Activated CD4-positive, alpha-beta memory T cell treated with anti-CD3 and anti-CD28 coated beads, Interleukin-2, amount 10 ng/mL, durations not matched to agents 7 days and 5 days (primary cell): ENCODE results near the gene NXPH2. TPM values are rescaled to one million over a fixed set of nuclear protein-coding genes. Genes with fewer than 3 reads are reported as not detected.

Source experiments
- CTCF ChIA-PET: fragments of 350-600 bp; sonication (Branson Sonifier 250); formaldehyde crosslinking; loops from one replicate; lab custom pipeline; 2021; ENCODE audit warnings: antibody characterized with exemption, inconsistent platforms; lab: Charles Lee
- POLR2A ChIA-PET: fragments of 350-600 bp; sonication (Branson Sonifier 250); formaldehyde crosslinking; loops from one replicate; lab custom pipeline; 2021; ENCODE audit warnings: antibody characterized with exemption; lab: Charles Lee
- DNase-seq: peaks from one replicate; pipeline ENCODE4 v3.0.0-alpha.2; 2020
- H3K27ac Mint-ChIP-seq: one replicate; pipeline ENCODE4 v1.8.0; 2021; ENCODE audit warnings: mild to moderate bottlenecking, mixed read lengths
- H3K27me3 Mint-ChIP-seq: one replicate; pipeline ENCODE4 v1.8.0; 2021; ENCODE audit warnings: mixed read lengths
- H3K36me3 Mint-ChIP-seq: one replicate; pipeline ENCODE4 v1.8.0; 2021; ENCODE audit warnings: low read depth, mixed read lengths
- H3K4me1 Mint-ChIP-seq: one replicate; pipeline ENCODE4 v1.8.0; 2021; ENCODE audit warnings: mixed read lengths
- H3K4me3 Mint-ChIP-seq: one replicate; pipeline ENCODE4 v1.8.0; 2021; ENCODE audit warnings: mild to moderate bottlenecking, mixed read lengths
- H3K9me3 Mint-ChIP-seq: one replicate; pipeline ENCODE4 v1.8.0; 2021; ENCODE audit warnings: mixed read lengths
- total RNA-seq, 2 experiments: library from RNA; stranded (reverse); gene quantifications; one replicate each; pipeline ENCODE4 v1.2.3, GENCODE V29; 2021

Gene NXPH2
- total RNA-seq, 2 experiments from 2014 or later = not detected

- POLR2A ChIA-PET = no interaction called here
- H3K27ac Mint-ChIP-seq = no peak overlapping the region
- H3K27me3 Mint-ChIP-seq = no peaks in the 10 kb centered on the region
- no peak overlapping the region for H3K4me3 Mint-ChIP-seq
- H3K36me3 Mint-ChIP-seq = no peaks in the 10 kb centered on the region
- no peaks in the 10 kb centered on the region for H3K4me1 Mint-ChIP-seq
- peaks cover 2% of the 10 kb centered on the region for H3K9me3 Mint-ChIP-seq
- no peak for DNase-seq
- CTCF ChIA-PET = no interaction called here
Measured at GRCh38 chr2:138713504-138713903, 66.7 kb downstream of the NXPH2 start.

DNA sequence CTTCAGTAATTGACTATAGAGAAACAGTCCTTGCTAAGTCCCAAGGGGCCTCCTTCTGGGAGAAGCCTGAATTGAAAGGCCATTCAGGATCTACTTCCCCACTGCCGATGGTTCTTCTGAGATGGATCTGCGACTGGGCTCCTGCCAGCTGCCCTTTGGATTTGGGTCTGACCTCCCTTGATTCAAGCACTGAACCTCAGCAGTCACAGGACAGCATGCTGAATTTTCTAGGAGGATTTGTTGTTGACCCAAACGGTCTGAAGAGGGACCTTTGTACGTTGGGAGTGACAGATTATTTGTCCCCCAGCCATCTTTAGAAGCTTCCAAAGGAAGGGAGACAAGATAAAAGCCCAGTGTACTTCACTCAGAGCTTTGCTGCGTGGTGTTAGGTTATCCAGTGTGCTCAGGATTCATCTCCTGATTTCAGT, 67.1 kb downstream of the NXPH2 start:
- no peaks in the 10 kb centered on the region for H3K27me3 Mint-ChIP-seq
- H3K36me3 Mint-ChIP-seq = no peaks in the 10 kb centered on the region
- POLR2A ChIA-PET = no interaction called here
- no peak overlapping the region for H3K4me3 Mint-ChIP-seq
- CTCF ChIA-PET = no interaction called here
- H3K27ac Mint-ChIP-seq = no peak overlapping the region
- H3K9me3 Mint-ChIP-seq = peaks cover 2% of the 10 kb centered on the region
- no peak for DNase-seq
- no peaks in the 10 kb centered on the region for H3K4me1 Mint-ChIP-seq

DNA sequence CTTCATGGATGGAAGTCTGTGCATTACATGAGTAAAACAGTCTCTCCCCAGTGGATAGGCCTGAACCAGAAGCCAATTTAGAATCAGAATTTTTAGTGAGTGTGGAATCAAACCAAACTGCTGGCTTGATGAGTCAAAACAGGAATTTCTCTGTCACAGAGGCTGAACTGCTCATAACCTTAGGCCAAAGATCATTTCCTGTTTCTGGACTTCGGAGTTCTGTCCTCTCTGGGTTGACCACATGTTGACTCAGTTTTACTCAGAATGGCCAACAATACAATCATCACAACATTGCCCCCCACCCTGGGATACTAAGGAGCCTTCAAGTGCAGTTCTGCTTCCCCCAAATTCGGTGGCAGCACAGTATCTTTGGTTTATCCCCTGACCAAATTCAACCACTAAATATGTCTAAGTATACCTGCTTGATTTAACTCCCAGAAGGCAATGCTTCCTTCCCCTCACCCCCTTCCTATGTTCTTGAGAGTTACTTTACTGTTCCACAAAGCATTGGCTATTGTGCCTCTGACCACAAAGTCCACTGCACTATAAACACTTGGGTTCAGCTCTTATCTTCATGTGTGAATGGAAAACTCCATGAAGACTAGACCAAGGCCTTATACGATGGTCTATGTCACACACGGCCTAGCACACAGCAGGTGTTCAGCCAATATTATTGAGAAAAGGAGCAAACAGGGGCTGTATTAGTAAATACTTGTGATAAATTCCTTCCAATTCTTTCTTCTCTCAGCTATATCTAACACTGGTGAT, 67.8 kb downstream of the NXPH2 start:
- Mint-ChIP-seq H3K9me3 (peaks cover 2% of the 10 kb centered on the region), H3K27ac (no peak overlapping the region), H3K27me3 (peaks cover 1% of the 10 kb centered on the region), H3K4me1 (no peaks in the 10 kb centered on the region), H3K4me3 (no peak overlapping the region), H3K36me3 (no peaks in the 10 kb centered on the region)
- POLR2A ChIA-PET = no interaction called here
- CTCF ChIA-PET = no interaction called here
- DNase-seq = no peak

DNA sequence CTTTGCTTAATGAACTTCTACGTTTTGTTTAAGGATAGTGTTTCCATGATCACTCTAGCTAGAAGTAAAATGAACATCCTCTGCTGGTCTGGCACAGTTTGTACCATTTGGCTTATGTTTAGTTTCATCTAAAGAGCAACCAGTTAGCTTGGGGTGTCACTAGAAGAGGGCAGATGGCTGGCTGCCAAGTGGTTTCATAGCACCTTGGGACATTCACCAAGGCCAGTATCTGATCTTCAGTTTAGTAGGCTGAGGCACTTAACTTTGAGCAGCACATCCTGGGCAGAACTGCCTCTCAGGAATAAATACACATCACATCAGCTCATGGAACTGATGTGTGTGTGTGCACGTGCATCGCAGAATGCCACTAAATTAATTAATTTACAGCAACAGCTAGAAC, 68.4 kb downstream of the NXPH2 start:
- H3K4me1 Mint-ChIP-seq = no peaks in the 10 kb centered on the region
- ChIA-PET POLR2A (no interaction called here), CTCF (no interaction called here)
- H3K27me3 Mint-ChIP-seq = peaks cover 1% of the 10 kb centered on the region
- no peak overlapping the region for H3K27ac Mint-ChIP-seq
- H3K9me3 Mint-ChIP-seq = peaks cover 2% of the 10 kb centered on the region
- no peak overlapping the region for H3K4me3 Mint-ChIP-seq
- no peak for DNase-seq
- H3K36me3 Mint-ChIP-seq = no peaks in the 10 kb centered on the region

- Mint-ChIP-seq H3K4me3 (no peak overlapping the region), H3K27me3 (peaks cover 1% of the 10 kb centered on the region), H3K4me1 (no peaks in the 10 kb centered on the region), H3K9me3 (peaks cover 2% of the 10 kb centered on the region), H3K36me3 (no peaks in the 10 kb centered on the region), H3K27ac (no peak overlapping the region)
- no peak for DNase-seq
- ChIA-PET POLR2A (no interaction called here), CTCF (no interaction called here)
Measured at GRCh38 chr2:138708682-138709241, 71.4 kb downstream of the NXPH2 start.

DNA sequence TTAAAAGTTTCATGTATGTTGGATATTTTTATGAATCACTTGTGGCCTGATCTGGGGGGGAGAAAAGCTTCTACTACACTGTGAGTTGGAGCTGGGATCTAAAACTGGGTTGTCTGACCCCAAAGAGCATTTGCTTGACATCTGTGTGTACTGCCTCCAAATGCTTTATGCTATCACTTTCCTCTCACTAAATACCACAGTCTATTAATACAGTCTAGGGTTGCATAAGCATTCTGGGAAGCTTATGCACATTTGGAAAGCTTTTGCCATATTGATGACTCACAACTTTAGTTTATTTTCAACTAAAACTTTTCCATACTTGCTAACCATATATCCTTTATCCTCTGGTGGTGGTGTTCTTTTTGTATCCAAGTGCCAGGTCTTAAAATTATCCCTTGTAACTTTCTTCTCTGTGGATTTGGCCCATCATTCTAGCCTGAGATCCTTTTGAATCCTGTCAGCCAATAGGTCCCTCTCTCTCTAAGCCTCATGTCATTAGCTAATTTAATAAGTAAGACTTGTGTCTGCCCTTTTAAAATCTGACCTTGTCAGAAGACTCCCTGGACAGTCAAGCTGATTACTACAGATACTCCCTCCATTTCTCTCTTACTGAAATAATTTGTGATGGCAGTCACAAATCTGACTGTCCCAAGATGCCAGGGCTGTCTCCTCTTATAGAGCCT, 72.7 kb downstream of the NXPH2 start:
- Mint-ChIP-seq H3K9me3 (peaks cover 2% of the 10 kb centered on the region), H3K27me3 (peaks cover 1% of the 10 kb centered on the region), H3K4me3 (no peak overlapping the region), H3K4me1 (no peaks in the 10 kb centered on the region), H3K36me3 (no peaks in the 10 kb centered on the region), H3K27ac (no peak overlapping the region)
- CTCF ChIA-PET = interaction anchor here (0.6 kb wide), 1 partner anchor 139 kb away, joined by 3 read pairs; no protein-coding TSS in a partner anchor
- POLR2A ChIA-PET = no interaction called here
- DNase-seq = no peak

- ChIA-PET POLR2A (no interaction called here), CTCF (no interaction called here)
- Mint-ChIP-seq H3K4me1 (no peaks in the 10 kb centered on the region), H3K27me3 (peaks cover 1% of the 10 kb centered on the region), H3K9me3 (no peaks in the 10 kb centered on the region), H3K27ac (no peak overlapping the region), H3K36me3 (no peaks in the 10 kb centered on the region), H3K4me3 (no peak overlapping the region)
- DNase-seq = no peak
Measured at GRCh38 chr2:138703242-138703641, 76.9 kb downstream of the NXPH2 start.

DNA sequence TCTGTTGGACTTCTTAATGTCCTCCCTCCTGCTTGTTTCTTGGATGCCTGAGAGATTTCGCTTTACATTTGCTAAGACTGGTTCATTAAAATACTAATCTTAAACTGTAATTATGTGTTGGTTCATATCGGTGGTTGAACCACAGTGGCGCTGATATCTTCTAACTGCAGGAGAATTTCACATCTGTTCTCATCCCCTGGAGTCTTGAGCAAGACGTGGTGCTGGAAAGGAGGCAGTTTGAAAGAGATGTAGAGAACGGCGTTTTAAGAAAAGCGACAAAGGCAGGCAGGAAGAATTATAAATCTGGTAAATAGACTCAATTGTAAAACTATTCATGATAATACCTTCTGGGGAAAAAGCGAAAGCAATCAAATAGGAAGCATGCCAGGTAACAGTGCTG, 79.5 kb downstream of the NXPH2 start:
- no peak overlapping the region for H3K27ac Mint-ChIP-seq
- POLR2A ChIA-PET = no interaction called here
- no peak overlapping the region for H3K4me3 Mint-ChIP-seq
- H3K9me3 Mint-ChIP-seq = no peaks in the 10 kb centered on the region
- CTCF ChIA-PET = no interaction called here
- no peaks in the 10 kb centered on the region for H3K36me3 Mint-ChIP-seq
- H3K27me3 Mint-ChIP-seq = no peaks in the 10 kb centered on the region
- no peak for DNase-seq
- no peaks in the 10 kb centered on the region for H3K4me1 Mint-ChIP-seq

- CTCF ChIA-PET = no interaction called here
- no peaks in the 10 kb centered on the region for H3K4me1 Mint-ChIP-seq
- POLR2A ChIA-PET = no interaction called here
- H3K36me3 Mint-ChIP-seq = no peaks in the 10 kb centered on the region
- no peaks in the 10 kb centered on the region for H3K27me3 Mint-ChIP-seq
- no peak overlapping the region for H3K27ac Mint-ChIP-seq
- no peak for DNase-seq
- H3K9me3 Mint-ChIP-seq = no peaks in the 10 kb centered on the region
- H3K4me3 Mint-ChIP-seq = no peak overlapping the region
Measured at GRCh38 chr2:138699421-138699820, 80.8 kb downstream of the NXPH2 start.

DNA sequence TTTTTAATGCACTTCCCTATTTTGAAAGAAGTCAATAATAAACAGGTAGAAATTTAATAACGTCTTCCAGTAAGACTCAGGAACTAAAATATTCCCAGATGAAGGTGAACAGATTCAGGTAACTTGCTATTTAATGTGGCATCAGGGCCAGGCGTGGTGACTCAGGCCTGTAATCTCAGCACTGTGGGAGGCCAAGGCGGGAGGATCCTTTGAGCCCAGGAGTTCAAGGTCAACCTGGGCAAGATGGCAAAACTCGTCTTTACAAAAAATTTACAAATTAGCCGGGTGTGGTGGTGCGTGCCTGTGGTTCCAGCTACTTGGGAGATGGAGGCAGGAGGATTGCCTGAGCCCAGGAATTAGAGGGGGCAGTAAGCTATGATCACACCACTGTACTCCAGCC, 81.8 kb downstream of the NXPH2 start:
- Mint-ChIP-seq H3K36me3 (no peaks in the 10 kb centered on the region), H3K4me3 (no peak overlapping the region), H3K4me1 (no peaks in the 10 kb centered on the region), H3K27me3 (no peaks in the 10 kb centered on the region), H3K9me3 (no peaks in the 10 kb centered on the region), H3K27ac (no peak overlapping the region)
- CTCF ChIA-PET = no interaction called here
- POLR2A ChIA-PET = no interaction called here
- DNase-seq = no peak

DNA sequence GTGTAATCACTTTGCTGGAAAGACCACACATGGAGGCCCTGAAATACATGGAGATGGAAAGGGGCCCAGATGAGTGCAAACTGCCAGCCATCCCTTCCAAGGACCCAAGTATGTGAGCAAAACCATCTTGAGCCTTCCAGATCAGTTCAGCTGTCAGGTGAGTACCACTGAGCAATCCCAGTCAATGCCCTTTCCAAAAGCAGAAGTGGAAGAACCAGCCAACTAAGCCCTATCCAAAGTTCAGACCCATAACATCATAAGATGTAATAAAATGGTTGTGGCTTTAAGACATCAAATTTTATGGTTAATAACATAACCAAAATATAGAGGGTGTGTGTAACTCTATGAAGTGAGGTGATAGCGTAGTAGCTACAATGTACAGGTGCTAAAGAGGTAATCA, 88.5 kb downstream of the NXPH2 start:
- Mint-ChIP-seq H3K4me3 (no peak overlapping the region), H3K9me3 (peaks cover 4% of the 10 kb centered on the region), H3K4me1 (peaks cover 13% of the 10 kb centered on the region), H3K27ac (no peak overlapping the region), H3K27me3 (no peaks in the 10 kb centered on the region), H3K36me3 (no peaks in the 10 kb centered on the region)
- ChIA-PET CTCF (no interaction called here), POLR2A (no interaction called here)
- no peak for DNase-seq

DNA sequence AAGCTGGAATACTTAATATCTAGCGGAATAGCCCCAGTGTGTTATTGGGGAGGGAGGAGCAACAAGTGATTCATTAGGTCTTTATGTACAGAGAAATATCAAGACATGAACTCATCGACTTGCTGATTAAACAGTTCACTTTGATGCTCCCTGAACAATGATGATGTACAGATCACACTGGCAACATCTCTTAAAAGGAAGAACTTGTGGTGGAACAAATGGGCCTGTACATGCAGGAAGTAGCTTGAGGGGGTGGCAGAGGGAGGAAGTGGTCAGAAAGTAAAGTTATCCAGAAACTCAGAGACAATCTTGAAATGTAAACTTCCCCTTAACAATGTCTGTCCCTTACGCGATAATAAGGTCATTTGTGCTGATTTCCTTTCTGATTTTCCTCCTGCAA, 90.5 kb downstream of the NXPH2 start:
- ChIA-PET POLR2A (no interaction called here), CTCF (no interaction called here)
- Mint-ChIP-seq H3K4me3 (no peak overlapping the region), H3K36me3 (no peaks in the 10 kb centered on the region), H3K27ac (no peak overlapping the region), H3K27me3 (peaks cover 1% of the 10 kb centered on the region), H3K9me3 (peaks cover 4% of the 10 kb centered on the region), H3K4me1 (peaks cover 13% of the 10 kb centered on the region)
- DNase-seq = no peak

DNA sequence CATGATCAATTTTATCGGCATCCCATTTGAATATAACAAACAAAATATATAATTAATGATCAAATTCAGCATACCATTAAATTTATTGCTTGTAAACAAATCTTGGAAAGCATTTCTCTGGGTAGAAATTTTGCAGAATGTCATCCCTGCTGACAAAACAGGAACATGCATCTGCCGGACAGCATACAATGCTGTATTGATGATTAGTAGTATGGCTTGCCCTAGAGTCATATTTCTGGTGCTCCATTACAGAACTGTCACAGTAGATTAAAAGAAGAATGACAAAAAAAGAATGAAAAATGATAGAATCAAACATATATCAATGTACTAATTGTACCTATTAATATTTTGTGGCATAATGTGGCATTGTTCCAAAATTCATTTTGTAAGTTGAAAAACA, 98.0 kb downstream of the NXPH2 start:
- H3K27ac Mint-ChIP-seq = no peak overlapping the region
- ChIA-PET CTCF (no interaction called here), POLR2A (no interaction called here)
- no peak overlapping the region for H3K4me3 Mint-ChIP-seq
- H3K4me1 Mint-ChIP-seq = no peaks in the 10 kb centered on the region
- peaks cover 5% of the 10 kb centered on the region for H3K27me3 Mint-ChIP-seq
- H3K36me3 Mint-ChIP-seq = no peaks in the 10 kb centered on the region
- DNase-seq = no peak
- no peaks in the 10 kb centered on the region for H3K9me3 Mint-ChIP-seq
